Breast epithelium (tissue), 3 donors: Measurements from ENCODE around the gene CGNL1.

Source experiments
- CTCF ChIP-seq, 3 donors: fragments of 450-650 bp; IDR thresholded peaks; one replicate each; pipeline ENCODE4 v1.5.1; 2016 to 2017; ENCODE audit warnings: antibody characterized with exemption in 3 of 3, mild to moderate bottlenecking in 3 of 3, moderate library complexity in 3 of 3
- POLR2AphosphoS5 ChIP-seq, 3 donors: sonication (generic); formaldehyde crosslinking; IDR thresholded peaks; one replicate each; pipeline ENCODE4 v1.6.1; 2017; ENCODE audit warnings: antibody characterized with exemption in 3 of 3

DNA sequence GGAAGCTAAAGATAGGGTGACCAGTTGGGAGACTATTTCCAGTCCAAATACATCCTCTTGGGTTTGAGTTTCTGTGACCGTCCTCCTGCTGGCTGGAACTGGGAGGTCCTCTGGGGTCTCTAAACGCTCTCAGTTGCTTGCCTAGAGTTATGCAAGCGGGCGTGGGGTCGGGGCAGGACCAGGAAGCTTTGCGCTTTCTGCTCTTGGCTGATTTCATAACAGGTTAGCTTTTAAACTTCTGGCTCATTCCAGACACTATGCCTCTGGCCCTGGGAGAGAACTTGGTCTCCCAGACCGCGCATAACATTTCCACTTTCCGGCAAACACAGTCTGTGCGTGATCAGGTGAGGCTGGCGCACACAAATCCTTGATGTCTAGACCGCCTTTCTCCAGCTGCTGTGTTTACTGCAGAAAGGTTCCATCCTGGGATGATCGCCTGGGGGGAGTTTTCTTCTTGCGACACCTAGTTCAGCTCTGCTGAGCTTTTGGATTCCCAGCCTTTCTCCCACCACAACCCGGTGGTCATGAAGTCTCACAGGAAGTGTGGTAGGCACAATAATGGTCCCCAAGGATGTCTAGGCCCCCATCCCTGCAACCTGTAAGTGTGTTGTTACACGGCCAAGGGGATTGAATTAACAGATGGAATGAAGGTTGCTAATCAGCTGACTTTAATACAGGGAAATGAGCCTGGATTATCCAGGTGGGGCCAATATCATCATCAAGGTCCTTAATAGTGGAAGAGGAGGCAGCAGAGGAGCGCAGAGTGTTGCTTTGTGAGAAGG is 23.6 kb upstream of the CGNL1 start:
- TF ChIP-seq CTCF (IDR thresholded peaks at IDR 0.05), result no peak
- TF ChIP-seq POLR2AphosphoS5 (IDR thresholded peaks at IDR 0.05), result no peak
